ENCODE measurements around the gene UCP3. TPM values are rescaled to one million over a fixed set of nuclear protein-coding genes. Genes with fewer than 3 reads are reported as not detected.

Gene UCP3
- total RNA-seq, 2 donors from 2014 or later = 5.5 to 6.0 TPM

- Mint-ChIP-seq H3K36me3 (ENCODE audit: low read depth) (no peaks in the 10 kb centered on the region), H3K4me1 (peaks cover 58% of the 10 kb centered on the region), H3K27me3 (no peaks in the 10 kb centered on the region), H3K4me3 (no peak overlapping the region), H3K27ac (peak overlapping the region; percentile 100)
- no peaks in the 10 kb centered on the region for H3K9me3 ChIP-seq (ENCODE audit: control insufficient read depth, low read length, poor library complexity, severe bottlenecking)
- DNase-seq (no peak), ATAC-seq (no peak)
These were observed 6.1 kb downstream of the UCP3 start for GRCh38 chr11:74002832-74003231.

DNA sequence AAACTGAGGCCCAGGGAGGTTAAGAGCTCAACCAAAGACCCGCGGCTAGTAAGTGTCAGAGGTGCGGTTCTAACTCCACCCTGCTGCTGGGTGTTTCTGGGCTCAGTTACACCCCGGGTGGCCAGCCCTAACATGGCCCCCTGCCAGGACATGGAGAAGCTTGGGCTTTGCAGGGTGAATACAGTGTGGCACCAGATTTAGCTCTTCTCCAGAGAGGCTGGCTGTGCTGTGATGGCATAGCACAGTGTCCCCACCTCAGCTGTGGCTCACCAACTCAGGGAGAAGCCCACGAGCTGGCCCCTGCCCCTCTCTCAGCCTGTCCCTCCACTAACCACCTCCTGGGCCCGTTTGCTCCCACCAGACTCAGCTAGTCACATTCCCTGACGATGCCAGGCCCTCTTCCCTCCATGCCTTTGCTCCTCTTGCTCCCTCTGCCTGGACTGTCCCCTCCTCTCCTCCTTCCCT is 7.0 kb downstream of the UCP3 start:
- peak overlapping the region; percentile 9 for H3K27ac Mint-ChIP-seq
- ATAC-seq = no peak
- no peaks in the 10 kb centered on the region for H3K36me3 Mint-ChIP-seq (ENCODE audit: low read depth)

DNA sequence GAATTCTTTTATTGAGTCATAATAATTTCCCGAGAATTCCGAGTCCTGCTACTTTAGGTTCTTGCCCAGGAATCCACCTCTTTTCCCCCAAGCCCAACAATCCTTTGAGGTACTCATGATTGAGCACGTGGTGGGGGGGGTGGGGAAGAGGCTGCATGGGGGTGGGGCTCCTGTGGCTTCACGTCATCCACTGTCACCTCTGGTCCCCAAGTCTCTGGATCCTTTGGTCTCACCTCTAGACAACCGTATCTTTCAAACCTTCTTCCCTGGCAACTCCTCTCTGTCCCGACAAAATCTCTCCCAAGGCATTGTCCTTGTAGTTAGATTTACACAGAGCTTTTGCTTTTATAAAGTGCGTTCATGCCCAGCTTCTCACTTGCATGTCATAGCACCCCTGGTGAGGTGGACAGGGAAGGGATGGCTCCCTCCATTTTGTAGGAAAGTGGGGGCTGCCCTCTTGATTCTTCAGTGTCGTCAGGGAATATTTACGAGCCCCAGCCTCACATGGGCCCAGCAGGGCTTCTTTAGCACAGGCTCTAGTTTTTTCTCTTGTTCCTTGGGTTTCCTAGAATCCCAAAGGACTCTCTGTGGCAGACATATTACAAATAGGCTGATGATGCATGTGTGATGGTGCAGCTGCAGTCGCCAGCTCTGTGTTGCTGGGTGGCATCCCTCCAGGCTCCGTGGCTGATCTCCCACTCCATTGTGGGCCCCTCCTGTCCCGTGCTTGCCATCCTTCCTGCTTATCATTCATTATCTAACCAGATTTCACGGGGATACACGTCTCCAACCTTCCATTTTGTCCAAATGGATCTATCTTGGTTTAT is 8.4 kb downstream of the UCP3 start:
- Mint-ChIP-seq H3K4me3 (no peak overlapping the region), H3K27me3 (no peaks in the 10 kb centered on the region), H3K4me1 (peaks cover 51% of the 10 kb centered on the region), H3K27ac (peak overlapping the region; percentile 68), H3K36me3 (ENCODE audit: low read depth) (no peaks in the 10 kb centered on the region)
- DNase-seq (no peak), ATAC-seq (no peak)
- H3K9me3 ChIP-seq (ENCODE audit: control insufficient read depth, low read length, poor library complexity, severe bottlenecking) = no peaks in the 10 kb centered on the region

More for the DNA sequence above, 7.0 kb downstream of the UCP3 start:
- H3K4me1 Mint-ChIP-seq = peaks cover 56% of the 10 kb centered on the region
- H3K27me3 Mint-ChIP-seq = no peaks in the 10 kb centered on the region
- H3K4me3 Mint-ChIP-seq = no peak overlapping the region
- no peak for DNase-seq
- H3K9me3 ChIP-seq (ENCODE audit: control insufficient read depth, low read length, poor library complexity, severe bottlenecking) = no peaks in the 10 kb centered on the region

DNA sequence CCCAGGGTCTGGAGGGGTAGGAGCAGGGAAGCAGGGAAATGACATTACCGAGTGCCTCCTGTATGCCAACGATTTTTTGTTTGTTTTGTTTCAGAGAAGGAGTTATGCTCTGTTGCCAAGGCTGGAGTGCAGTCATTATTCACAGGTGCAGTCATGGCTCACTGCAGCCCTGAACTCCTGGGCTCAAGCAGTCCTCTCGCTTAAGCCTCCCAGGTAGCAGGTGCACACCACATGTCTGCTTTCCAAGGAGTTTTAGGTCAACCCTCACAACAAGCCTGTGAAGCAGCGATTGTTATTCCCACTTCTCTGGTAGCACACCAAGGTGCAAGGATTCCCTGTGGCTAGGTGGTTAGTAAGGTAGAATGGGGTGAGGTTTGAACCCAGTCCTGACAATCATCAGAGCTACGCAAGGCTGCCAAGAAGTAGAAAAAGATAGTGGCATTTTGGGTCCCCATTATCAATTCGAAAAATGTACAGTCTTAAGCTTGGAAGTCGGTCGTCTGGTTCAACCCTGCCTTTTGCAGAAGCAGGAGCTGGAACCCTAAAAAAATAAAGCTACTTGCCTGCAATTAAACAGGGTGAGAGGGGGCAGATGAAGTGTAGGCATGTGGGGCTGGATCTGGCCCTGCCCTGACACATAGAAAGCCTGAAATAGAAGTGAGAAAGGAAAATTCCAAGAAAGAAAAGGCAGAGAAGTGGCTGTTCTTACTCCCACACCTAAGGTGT is 9.1 kb downstream of the UCP3 start:
- Mint-ChIP-seq H3K4me1 (peaks cover 49% of the 10 kb centered on the region), H3K4me3 (peak overlapping the region; percentile 41), H3K27ac (peak overlapping the region; percentile 68)

DNA sequence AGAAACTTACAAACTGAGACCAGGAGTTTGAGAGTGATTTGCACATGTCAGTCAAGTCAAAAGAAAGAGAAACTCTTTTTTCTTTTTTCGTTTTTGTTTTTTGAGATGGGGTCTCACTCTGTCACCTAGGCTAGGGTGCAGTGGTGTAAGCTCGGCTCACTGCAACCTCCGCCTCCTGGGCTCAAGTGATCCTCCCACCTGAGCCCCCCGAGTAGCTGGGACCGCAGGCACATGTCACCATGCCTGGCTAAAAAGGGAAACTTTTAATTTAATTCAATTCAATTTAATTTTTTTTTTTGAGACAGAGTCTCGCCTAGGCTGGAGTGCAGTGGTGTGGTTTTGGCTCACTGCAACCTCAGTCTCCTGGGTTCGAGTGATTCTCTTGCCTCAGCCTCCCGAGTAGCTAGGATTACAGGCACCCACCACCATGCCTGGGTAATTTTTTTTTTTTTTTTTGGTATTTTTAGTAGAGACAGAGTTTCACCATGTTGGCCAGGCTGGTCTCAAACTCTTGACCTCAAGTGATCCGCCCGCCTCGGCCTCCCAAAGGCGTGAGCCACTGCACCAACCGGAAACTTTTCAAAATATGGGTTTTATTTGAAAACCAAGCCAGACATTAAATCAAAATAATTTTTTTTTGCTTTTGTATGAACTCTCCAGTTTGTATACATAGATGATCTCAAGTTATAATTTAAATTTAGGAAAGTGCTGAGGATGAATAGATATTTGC is 9.9 kb downstream of the UCP3 start:
- no peaks in the 10 kb centered on the region for H3K27me3 Mint-ChIP-seq
- no peaks in the 10 kb centered on the region for H3K9me3 ChIP-seq (ENCODE audit: control insufficient read depth, low read length, poor library complexity, severe bottlenecking)
- peak overlapping the region; percentile 68 for H3K27ac Mint-ChIP-seq
- ATAC-seq (no peak), DNase-seq (no peak)
- peaks cover 46% of the 10 kb centered on the region for H3K4me1 Mint-ChIP-seq
- no peaks in the 10 kb centered on the region for H3K36me3 Mint-ChIP-seq (ENCODE audit: low read depth)
- H3K4me3 Mint-ChIP-seq = no peak overlapping the region

More for the DNA sequence above, 9.1 kb downstream of the UCP3 start:
- no peaks in the 10 kb centered on the region for H3K27me3 Mint-ChIP-seq
- H3K36me3 Mint-ChIP-seq (ENCODE audit: low read depth) = no peaks in the 10 kb centered on the region
- no peaks in the 10 kb centered on the region for H3K9me3 ChIP-seq (ENCODE audit: control insufficient read depth, low read length, poor library complexity, severe bottlenecking)
- no peak for DNase-seq
- ATAC-seq = no peak

DNA sequence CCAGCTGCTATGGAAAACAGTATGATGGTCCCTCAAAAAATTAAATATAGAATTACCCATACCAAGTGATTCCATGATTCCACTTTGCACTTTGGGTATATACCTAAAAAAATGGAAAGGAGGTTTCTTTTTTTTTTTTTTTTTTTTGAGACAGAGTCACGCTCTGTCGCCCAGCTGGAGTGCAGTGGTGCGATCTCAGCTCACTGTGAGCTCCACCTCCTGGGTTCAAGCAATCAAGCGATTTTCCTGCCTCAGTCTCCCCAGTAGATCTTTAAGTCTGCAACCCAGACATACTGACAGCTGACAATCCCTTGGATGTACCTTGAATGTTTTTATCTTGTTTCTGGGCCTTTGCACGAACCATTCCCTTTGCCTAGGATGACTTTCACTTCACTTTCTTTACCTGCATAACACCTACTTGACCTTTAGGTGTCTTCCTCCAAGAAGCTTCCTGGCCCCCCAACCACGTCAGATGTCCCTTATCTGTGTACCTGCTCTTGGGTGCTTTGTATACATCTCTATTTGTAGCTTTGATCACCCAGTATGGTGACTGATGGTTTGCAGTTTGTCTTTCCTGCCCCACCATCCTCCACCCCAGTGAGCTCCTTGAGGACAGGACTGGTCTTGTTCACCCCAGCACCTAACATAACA is 11.6 kb downstream of the UCP3 start:
- DNase-seq (no peak), ATAC-seq (no peak)
- Mint-ChIP-seq H3K4me3 (peak overlapping the region; percentile 39), H3K27ac (peak overlapping the region; percentile 98), H3K36me3 (ENCODE audit: low read depth) (no peaks in the 10 kb centered on the region), H3K4me1 (peaks cover 40% of the 10 kb centered on the region), H3K27me3 (no peaks in the 10 kb centered on the region)
- H3K9me3 ChIP-seq (ENCODE audit: control insufficient read depth, low read length, poor library complexity, severe bottlenecking) = no peaks in the 10 kb centered on the region

GRCh38 chr11:73996161-73996747 is 12.6 kb downstream of the UCP3 start:
- DNase-seq (no peak), ATAC-seq (peak; percentile 6)
- no peaks in the 10 kb centered on the region for H3K9me3 ChIP-seq (ENCODE audit: control insufficient read depth, low read length, poor library complexity, severe bottlenecking)
- Mint-ChIP-seq H3K27ac (peak overlapping the region; percentile 98), H3K4me3 (peak overlapping the region; percentile 86), H3K27me3 (no peaks in the 10 kb centered on the region), H3K4me1 (peaks cover 47% of the 10 kb centered on the region), H3K36me3 (ENCODE audit: low read depth) (no peaks in the 10 kb centered on the region)

DNA sequence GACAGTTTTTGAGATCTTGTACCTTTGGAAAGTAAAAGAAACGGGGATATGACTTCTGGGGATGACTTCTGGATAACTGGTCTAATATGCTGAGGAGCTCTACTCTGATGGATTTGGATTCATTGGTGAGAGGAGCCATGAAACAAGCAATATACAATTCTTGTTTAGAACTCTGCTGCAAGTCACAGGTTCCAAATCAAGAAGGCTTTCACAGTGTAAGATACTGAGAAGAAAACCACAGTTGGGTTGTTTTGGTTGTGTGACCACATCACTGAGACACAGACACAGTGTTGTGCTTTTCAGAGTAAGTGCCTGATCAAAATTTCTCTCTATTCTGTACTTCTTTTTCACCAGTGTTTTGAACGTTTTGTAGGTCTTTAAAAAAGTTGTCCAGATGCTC is 13.2 kb downstream of the UCP3 start:
- peak overlapping the region; percentile 86 for H3K4me3 Mint-ChIP-seq
- no peaks in the 10 kb centered on the region for H3K27me3 Mint-ChIP-seq
- H3K9me3 ChIP-seq (ENCODE audit: control insufficient read depth, low read length, poor library complexity, severe bottlenecking) = no peaks in the 10 kb centered on the region
- peak; percentile 85 for ATAC-seq
- no peak for DNase-seq
- H3K27ac Mint-ChIP-seq = peak overlapping the region; percentile 98
- H3K4me1 Mint-ChIP-seq = peaks cover 48% of the 10 kb centered on the region
- H3K36me3 Mint-ChIP-seq (ENCODE audit: low read depth) = no peaks in the 10 kb centered on the region

GRCh38 chr11:73995247-73995646 is 13.6 kb downstream of the UCP3 start:
- H3K4me3 Mint-ChIP-seq = peak overlapping the region; percentile 86
- H3K27me3 Mint-ChIP-seq = no peaks in the 10 kb centered on the region
- no peaks in the 10 kb centered on the region for H3K36me3 Mint-ChIP-seq (ENCODE audit: low read depth)
- peak; percentile 76 for ATAC-seq
- DNase-seq = no peak
- peak overlapping the region; percentile 98 for H3K27ac Mint-ChIP-seq
- H3K9me3 ChIP-seq (ENCODE audit: control insufficient read depth, low read length, poor library complexity, severe bottlenecking) = no peaks in the 10 kb centered on the region
- H3K4me1 Mint-ChIP-seq = peaks cover 48% of the 10 kb centered on the region

GRCh38 chr11:73991471-73992006 is 17.3 kb downstream of the UCP3 start:
- DNase-seq (no peak), ATAC-seq (no peak)
- H3K9me3 ChIP-seq (ENCODE audit: control insufficient read depth, low read length, poor library complexity, severe bottlenecking) = no peaks in the 10 kb centered on the region
- H3K4me1 Mint-ChIP-seq = peaks cover 30% of the 10 kb centered on the region
- peak overlapping the region; percentile 98 for H3K27ac Mint-ChIP-seq
- H3K36me3 Mint-ChIP-seq (ENCODE audit: low read depth) = no peaks in the 10 kb centered on the region
- peak overlapping the region; percentile 33 for H3K4me3 Mint-ChIP-seq
- no peaks in the 10 kb centered on the region for H3K27me3 Mint-ChIP-seq

DNA sequence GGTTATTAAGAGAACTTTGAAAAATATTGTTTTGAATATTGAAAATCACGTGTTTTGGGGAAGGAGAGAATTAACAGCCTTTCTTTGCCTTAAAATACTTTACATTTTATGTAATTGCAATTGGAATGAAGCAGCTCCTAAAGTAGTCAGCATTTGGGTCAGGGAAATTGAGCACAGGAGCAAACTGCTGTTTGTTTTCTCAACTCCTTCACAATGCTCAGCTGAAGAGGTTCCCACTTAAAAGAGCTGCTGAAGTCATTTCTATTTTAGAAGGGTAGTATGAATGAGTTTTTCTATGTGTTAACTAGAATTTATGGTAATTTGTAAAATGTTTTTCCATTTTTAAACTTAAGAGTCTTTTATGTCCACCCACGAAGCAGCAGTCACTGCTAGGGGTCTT is 18.2 kb downstream of the UCP3 start:
- H3K9me3 ChIP-seq (ENCODE audit: control insufficient read depth, low read length, poor library complexity, severe bottlenecking) = no peaks in the 10 kb centered on the region
- Mint-ChIP-seq H3K4me3 (no peak overlapping the region), H3K4me1 (peaks cover 25% of the 10 kb centered on the region), H3K27ac (peak overlapping the region; percentile 98), H3K36me3 (ENCODE audit: low read depth) (no peaks in the 10 kb centered on the region), H3K27me3 (no peaks in the 10 kb centered on the region)
- ATAC-seq (no peak), DNase-seq (no peak)

- DNase-seq (no peak), ATAC-seq (no peak)
- Mint-ChIP-seq H3K4me1 (peaks cover 17% of the 10 kb centered on the region), H3K27me3 (no peaks in the 10 kb centered on the region), H3K4me3 (no peak overlapping the region), H3K36me3 (ENCODE audit: low read depth) (no peaks in the 10 kb centered on the region), H3K27ac (no peak overlapping the region)
- no peaks in the 10 kb centered on the region for H3K9me3 ChIP-seq (ENCODE audit: control insufficient read depth, low read length, poor library complexity, severe bottlenecking)
These were observed 19.7 kb downstream of the UCP3 start for GRCh38 chr11:73989156-73989555.
